Measurements from ENCODE around the gene YARS1. TPM values are rescaled to one million over a fixed set of nuclear protein-coding genes. Genes with fewer than 3 reads are reported as not detected.

Gene YARS1
- total RNA-seq, 1 experiment from 2014 or later: 244 TPM

DNA sequence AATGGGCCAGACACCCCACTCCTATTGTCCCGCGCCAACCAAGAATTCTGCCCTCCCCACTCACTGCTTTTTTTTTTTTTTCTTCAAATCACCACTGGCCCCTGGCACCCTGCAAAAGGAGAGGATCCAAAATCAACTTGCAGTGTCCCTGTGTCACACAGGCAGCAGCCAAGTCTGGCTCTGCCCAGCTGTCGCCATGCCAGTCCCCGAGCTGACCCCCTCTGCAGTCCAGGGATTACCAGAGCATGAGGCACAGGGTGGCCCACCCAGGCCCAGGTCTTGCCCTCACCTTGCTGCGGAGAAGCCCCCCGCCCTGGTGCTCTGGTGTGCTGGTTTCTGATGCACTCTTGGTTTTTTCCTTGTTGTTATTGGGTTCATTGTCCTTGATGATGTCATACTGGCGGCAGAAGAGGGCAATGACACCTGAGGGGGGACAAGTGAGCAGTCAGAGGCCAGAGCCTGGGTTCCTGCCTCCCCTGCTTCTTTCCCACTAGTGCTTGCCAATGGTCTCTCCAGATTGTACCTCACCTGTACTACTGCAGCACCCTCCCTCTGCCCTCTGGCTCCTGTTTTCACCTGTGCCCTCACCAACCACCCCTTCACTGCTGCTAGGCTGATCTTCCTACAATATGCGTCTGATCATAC is 47.3 kb upstream of the YARS1 start:
- no peak overlapping the region for H2AFZ ChIP-seq (ENCODE audit: low read depth, low read length, poor library complexity, severe bottlenecking)
- no peak for TF ChIP-seq EZH2 (IDR thresholded peaks at IDR 0.05)
- TF ChIP-seq POLR2A (IDR thresholded peaks at IDR 0.05; ENCODE audit: borderline replicate concordance, extremely low read depth, insufficient read depth, insufficient read length): no peak
- no peak for TF ChIP-seq SIN3A (IDR thresholded peaks at IDR 0.05; ENCODE audit: low read depth)
- TF ChIP-seq, protein P1, sequence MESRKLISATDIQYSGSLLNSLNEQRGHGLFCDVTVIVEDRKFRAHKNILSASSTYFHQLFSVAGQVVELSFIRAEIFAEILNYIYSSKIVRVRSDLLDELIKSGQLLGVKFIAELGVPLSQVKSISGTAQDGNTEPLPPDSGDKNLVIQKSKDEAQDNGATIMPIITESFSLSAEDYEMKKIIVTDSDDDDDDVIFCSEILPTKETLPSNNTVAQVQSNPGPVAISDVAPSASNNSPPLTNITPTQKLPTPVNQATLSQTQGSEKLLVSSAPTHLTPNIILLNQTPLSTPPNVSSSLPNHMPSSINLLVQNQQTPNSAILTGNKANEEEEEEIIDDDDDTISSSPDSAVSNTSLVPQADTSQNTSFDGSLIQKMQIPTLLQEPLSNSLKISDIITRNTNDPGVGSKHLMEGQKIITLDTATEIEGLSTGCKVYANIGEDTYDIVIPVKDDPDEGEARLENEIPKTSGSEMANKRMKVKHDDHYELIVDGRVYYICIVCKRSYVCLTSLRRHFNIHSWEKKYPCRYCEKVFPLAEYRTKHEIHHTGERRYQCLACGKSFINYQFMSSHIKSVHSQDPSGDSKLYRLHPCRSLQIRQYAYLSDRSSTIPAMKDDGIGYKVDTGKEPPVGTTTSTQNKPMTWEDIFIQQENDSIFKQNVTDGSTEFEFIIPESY (IDR thresholded peaks at IDR 0.05; ENCODE audit: extremely low read depth, insufficient replicate concordance, low read length): no peak
- TF ChIP-seq EZH2phosphoT487 (IDR thresholded peaks at IDR 0.05; ENCODE audit: borderline replicate concordance): no peak
- no peak for TF ChIP-seq CBX3 (IDR thresholded peaks at IDR 0.05; ENCODE audit: low read depth)
- TF ChIP-seq, protein P2, sequence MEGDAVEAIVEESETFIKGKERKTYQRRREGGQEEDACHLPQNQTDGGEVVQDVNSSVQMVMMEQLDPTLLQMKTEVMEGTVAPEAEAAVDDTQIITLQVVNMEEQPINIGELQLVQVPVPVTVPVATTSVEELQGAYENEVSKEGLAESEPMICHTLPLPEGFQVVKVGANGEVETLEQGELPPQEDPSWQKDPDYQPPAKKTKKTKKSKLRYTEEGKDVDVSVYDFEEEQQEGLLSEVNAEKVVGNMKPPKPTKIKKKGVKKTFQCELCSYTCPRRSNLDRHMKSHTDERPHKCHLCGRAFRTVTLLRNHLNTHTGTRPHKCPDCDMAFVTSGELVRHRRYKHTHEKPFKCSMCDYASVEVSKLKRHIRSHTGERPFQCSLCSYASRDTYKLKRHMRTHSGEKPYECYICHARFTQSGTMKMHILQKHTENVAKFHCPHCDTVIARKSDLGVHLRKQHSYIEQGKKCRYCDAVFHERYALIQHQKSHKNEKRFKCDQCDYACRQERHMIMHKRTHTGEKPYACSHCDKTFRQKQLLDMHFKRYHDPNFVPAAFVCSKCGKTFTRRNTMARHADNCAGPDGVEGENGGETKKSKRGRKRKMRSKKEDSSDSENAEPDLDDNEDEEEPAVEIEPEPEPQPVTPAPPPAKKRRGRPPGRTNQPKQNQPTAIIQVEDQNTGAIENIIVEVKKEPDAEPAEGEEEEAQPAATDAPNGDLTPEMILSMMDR (IDR thresholded peaks at IDR 0.05 in 2 of 3, conservative IDR thresholded peaks at IDR 0.05 in 1 of 3; ENCODE audit: borderline replicate concordance in 1 of 3, insufficient read depth in 1 of 3, low read depth in 2 of 3, low read length in 2 of 3): no peak
- no peak for TF ChIP-seq POLR2AphosphoS5 (IDR thresholded peaks at IDR 0.05; ENCODE audit: low read depth, low read length)
- no peak for TF ChIP-seq SP1 (IDR thresholded peaks at IDR 0.05; ENCODE audit: low read depth)
- TF ChIP-seq, protein P3, sequence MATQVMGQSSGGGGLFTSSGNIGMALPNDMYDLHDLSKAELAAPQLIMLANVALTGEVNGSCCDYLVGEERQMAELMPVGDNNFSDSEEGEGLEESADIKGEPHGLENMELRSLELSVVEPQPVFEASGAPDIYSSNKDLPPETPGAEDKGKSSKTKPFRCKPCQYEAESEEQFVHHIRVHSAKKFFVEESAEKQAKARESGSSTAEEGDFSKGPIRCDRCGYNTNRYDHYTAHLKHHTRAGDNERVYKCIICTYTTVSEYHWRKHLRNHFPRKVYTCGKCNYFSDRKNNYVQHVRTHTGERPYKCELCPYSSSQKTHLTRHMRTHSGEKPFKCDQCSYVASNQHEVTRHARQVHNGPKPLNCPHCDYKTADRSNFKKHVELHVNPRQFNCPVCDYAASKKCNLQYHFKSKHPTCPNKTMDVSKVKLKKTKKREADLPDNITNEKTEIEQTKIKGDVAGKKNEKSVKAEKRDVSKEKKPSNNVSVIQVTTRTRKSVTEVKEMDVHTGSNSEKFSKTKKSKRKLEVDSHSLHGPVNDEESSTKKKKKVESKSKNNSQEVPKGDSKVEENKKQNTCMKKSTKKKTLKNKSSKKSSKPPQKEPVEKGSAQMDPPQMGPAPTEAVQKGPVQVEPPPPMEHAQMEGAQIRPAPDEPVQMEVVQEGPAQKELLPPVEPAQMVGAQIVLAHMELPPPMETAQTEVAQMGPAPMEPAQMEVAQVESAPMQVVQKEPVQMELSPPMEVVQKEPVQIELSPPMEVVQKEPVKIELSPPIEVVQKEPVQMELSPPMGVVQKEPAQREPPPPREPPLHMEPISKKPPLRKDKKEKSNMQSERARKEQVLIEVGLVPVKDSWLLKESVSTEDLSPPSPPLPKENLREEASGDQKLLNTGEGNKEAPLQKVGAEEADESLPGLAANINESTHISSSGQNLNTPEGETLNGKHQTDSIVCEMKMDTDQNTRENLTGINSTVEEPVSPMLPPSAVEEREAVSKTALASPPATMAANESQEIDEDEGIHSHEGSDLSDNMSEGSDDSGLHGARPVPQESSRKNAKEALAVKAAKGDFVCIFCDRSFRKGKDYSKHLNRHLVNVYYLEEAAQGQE (IDR thresholded peaks at IDR 0.05; ENCODE audit: low read depth): no peak
- no peak for TF ChIP-seq SRF (IDR thresholded peaks at IDR 0.05; ENCODE audit: low read depth)
- TF ChIP-seq, protein P4, sequence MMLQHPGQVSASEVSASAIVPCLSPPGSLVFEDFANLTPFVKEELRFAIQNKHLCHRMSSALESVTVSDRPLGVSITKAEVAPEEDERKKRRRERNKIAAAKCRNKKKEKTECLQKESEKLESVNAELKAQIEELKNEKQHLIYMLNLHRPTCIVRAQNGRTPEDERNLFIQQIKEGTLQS (IDR thresholded peaks at IDR 0.05): no peak
- no peaks in the 10 kb centered on the region for H3K9me3 ChIP-seq (ENCODE audit: control insufficient read depth in 1 of 2, insufficient read depth in 1 of 2, low read depth in 1 of 2, low read length in 2 of 2)
- intact Hi-C loops (cut with micrococcal nuclease): no loop called here
- H3K27me3 ChIP-seq (ENCODE audit: insufficient read depth, low read length): no peaks in the 10 kb centered on the region
- no peaks in the 10 kb centered on the region for H4K20me1 ChIP-seq (ENCODE audit: insufficient read depth)
- no TSS peak for BruUV-seq (replicated peaks)
- no peak overlapping the region for H3K4me3 ChIP-seq (replicated peaks in 1 of 2; ENCODE audit: low read depth in 1 of 2, low read length in 2 of 2)
- no peaks in the 10 kb centered on the region for H3K36me3 ChIP-seq (ENCODE audit: control insufficient read depth in 1 of 2, insufficient read depth in 2 of 2, low read length in 2 of 2)
- no peak overlapping the region for H3K4me2 ChIP-seq (ENCODE audit: low read length)
- H3K79me2 ChIP-seq (ENCODE audit: insufficient read depth, low read length): no peaks in the 10 kb centered on the region
- no peaks in the 10 kb centered on the region for H3K9me2 ChIP-seq (ENCODE audit: insufficient read depth)
- ATAC-seq: no peak
- ChIA-PET RAD21 (ENCODE audit: low non-redundant PET in 1 of 2, low total read pairs in 2 of 2, uncharacterized antibody in 2 of 2, unreplicated experiment in 2 of 2) (no interaction called here), POLR2A (no interaction called here), CTCF (no interaction called here)
- DNase-seq (ENCODE audit: low read depth, low spot score): no peak
- H3K27ac ChIP-seq (ENCODE audit: low read depth, low read length): no peak overlapping the region
- no peaks in the 10 kb centered on the region for H3K4me1 ChIP-seq (ENCODE audit: control insufficient read depth in 1 of 2, insufficient read depth in 2 of 2, low read length in 2 of 2)
- no peak overlapping the region for H3K9ac ChIP-seq (ENCODE audit: low read length)
